Right renal cortex interstitium (tissue), 3 donors: ENCODE data around the gene DLGAP1. TPM values are rescaled to one million over a fixed set of nuclear protein-coding genes. Genes with fewer than 3 reads are reported as not detected.

Experiments used
- DNase-seq, 3 donors: peaks; one replicate each; pipeline ENCODE4 v3.0.0-alpha.2; 2013; ENCODE audit warnings: low read depth in 3 of 3, low spot score in 2 of 3
- polyA plus RNA-seq, 3 donors: library from polyadenylated mRNA; unstranded; fragments of 120-200 nt; gene quantifications; one replicate each; pipeline ENCODE4 v1.2.1, GENCODE V29; 2013; ENCODE audit not compliant: insufficient read length in 3 of 3

DLGAP1 gene
- polyA plus RNA-seq, 3 donors = 4.3 to 5.8 (median 4.8) TPM

GRCh38 chr18:3875961-3876360 is 579.1 kb downstream of the DLGAP1 start:
- no peak for DNase-seq

GRCh38 chr18:3875376-3875775 is 579.7 kb downstream of the DLGAP1 start:
- no peak for DNase-seq

- no peak for DNase-seq
Observed at GRCh38 chr18:3874581-3874980, 580.5 kb downstream of the DLGAP1 start.

- no peak for DNase-seq
Observed at GRCh38 chr18:3874125-3874524, 581.0 kb downstream of the DLGAP1 start.

- DNase-seq = no peak
Observed at GRCh38 chr18:3873698-3874097, 581.4 kb downstream of the DLGAP1 start.

GRCh38 chr18:3873211-3873610 is 581.9 kb downstream of the DLGAP1 start:
- no peak for DNase-seq

- no peak for DNase-seq
Observed at GRCh38 chr18:3872641-3873040, 582.5 kb downstream of the DLGAP1 start.

- no peak for DNase-seq
Observed at GRCh38 chr18:3871687-3872086, 583.4 kb downstream of the DLGAP1 start.

GRCh38 chr18:3870914-3871313 is 584.2 kb downstream of the DLGAP1 start:
- no peak for DNase-seq

GRCh38 chr18:3869848-3870247 is 585.3 kb downstream of the DLGAP1 start:
- no peak for DNase-seq

GRCh38 chr18:3867864-3868311 is 587.2 kb downstream of the DLGAP1 start:
- DNase-seq = peak in 1 of 3 donors; percentile 44

GRCh38 chr18:3867236-3867635 is 587.9 kb downstream of the DLGAP1 start:
- DNase-seq = no peak

- no peak for DNase-seq
Observed at GRCh38 chr18:3864669-3865298, 590.3 kb downstream of the DLGAP1 start.

- DNase-seq = no peak
Observed at GRCh38 chr18:3863593-3863992, 591.5 kb downstream of the DLGAP1 start.

- DNase-seq = no peak
Observed at GRCh38 chr18:3863006-3863405, 592.1 kb downstream of the DLGAP1 start.

- no peak for DNase-seq
Observed at GRCh38 chr18:3861495-3861894, 593.6 kb downstream of the DLGAP1 start.

GRCh38 chr18:3857544-3857943 is 597.6 kb downstream of the DLGAP1 start:
- DNase-seq = no peak

GRCh38 chr18:3855966-3856365 is 599.1 kb downstream of the DLGAP1 start:
- DNase-seq = no peak

GRCh38 chr18:3852321-3852720 is 602.8 kb downstream of the DLGAP1 start:
- no peak for DNase-seq

- no peak for DNase-seq
Observed at GRCh38 chr18:3851159-3851558, 603.9 kb downstream of the DLGAP1 start.

GRCh38 chr18:3848316-3848715 is 606.8 kb downstream of the DLGAP1 start:
- no peak for DNase-seq

- DNase-seq = no peak
Observed at GRCh38 chr18:3845161-3845560, 609.9 kb downstream of the DLGAP1 start.

- DNase-seq = no peak
Observed at GRCh38 chr18:3842844-3843243, 612.3 kb downstream of the DLGAP1 start.
